ENCODE measurements around the gene PRKCB. TPM values are rescaled to one million over a fixed set of nuclear protein-coding genes. Genes with fewer than 3 reads are reported as not detected.

Gene PRKCB
- polyA plus RNA-seq, 2 of the 4 experiments (the other 2 are of a cell fraction) = 0.09 to 0.22 TPM

DNA sequence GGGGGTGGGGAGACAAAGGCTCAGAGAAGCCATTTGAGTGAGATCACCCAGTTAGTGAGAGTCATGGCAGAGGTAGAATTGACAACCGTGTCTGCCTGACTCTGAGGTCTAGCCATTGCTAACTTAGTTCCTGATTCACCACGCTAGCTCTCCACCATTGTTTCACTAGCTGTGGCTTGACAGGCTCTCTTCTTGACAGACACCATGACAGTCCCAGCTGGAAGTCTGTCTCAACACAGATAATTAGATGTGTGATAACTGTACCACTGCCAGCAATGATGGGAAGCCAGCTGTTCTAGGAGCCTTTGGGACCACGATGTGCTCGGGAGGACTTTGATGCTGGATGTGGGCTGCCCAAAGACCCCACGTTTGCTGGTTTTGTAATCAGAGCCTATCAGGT is 249.9 kb downstream of the PRKCB start:
- FAIRE-seq (no peak), ATAC-seq (no peak), DNase-seq (ENCODE audit: low read depth in 1 of 2, low spot score in 1 of 2) (no peak)
- H3K4me3 ChIP-seq = no peak overlapping the region
- H3K27ac ChIP-seq = no peak overlapping the region
- TF ChIP-seq FOSB (CRISPR knock-in tag; IDR thresholded peaks at IDR 0.05) = no peak
- TF ChIP-seq MAFK (IDR thresholded peaks at IDR 0.05; ENCODE audit: partially characterized antibody) = no peak
- no peak for TF ChIP-seq NR3C1 (IDR thresholded peaks at IDR 0.05)
- TF ChIP-seq RAD21 (conservative IDR thresholded peaks at IDR 0.05 in 1 of 2, IDR thresholded peaks at IDR 0.05 in 1 of 2) = no peak
- no peak for TF ChIP-seq CBX2 (IDR thresholded peaks at IDR 0.05; ENCODE audit: borderline replicate concordance, low read depth)
- TF ChIP-seq, protein P1, sequence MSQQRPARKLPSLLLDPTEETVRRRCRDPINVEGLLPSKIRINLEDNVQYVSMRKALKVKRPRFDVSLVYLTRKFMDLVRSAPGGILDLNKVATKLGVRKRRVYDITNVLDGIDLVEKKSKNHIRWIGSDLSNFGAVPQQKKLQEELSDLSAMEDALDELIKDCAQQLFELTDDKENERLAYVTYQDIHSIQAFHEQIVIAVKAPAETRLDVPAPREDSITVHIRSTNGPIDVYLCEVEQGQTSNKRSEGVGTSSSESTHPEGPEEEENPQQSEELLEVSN (IDR thresholded peaks at IDR 0.05; ENCODE audit: borderline replicate concordance, low read depth) = no peak
- no peak for TF ChIP-seq CHD2 (IDR thresholded peaks at IDR 0.05; ENCODE audit: low read length, partially characterized antibody)
- TF ChIP-seq, protein P2, sequence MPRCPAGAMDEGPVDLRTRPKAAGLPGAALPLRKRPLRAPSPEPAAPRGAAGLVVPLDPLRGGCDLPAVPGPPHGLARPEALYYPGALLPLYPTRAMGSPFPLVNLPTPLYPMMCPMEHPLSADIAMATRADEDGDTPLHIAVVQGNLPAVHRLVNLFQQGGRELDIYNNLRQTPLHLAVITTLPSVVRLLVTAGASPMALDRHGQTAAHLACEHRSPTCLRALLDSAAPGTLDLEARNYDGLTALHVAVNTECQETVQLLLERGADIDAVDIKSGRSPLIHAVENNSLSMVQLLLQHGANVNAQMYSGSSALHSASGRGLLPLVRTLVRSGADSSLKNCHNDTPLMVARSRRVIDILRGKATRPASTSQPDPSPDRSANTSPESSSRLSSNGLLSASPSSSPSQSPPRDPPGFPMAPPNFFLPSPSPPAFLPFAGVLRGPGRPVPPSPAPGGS (IDR thresholded peaks at IDR 0.05) = no peak
- TF ChIP-seq NFE2L2 (conservative IDR thresholded peaks at IDR 0.05; ENCODE audit: low read length) = no peak
- TF ChIP-seq JUNB (IDR thresholded peaks at IDR 0.05) = no peak
- no peak for TF ChIP-seq EP300 (IDR thresholded peaks at IDR 0.05)
- TF ChIP-seq NPAS2 (CRISPR knock-in tag; IDR thresholded peaks at IDR 0.05; ENCODE audit: borderline replicate concordance) = no peak
- TF ChIP-seq KDM5A (IDR thresholded peaks at IDR 0.05) = no peak
- no peak for TF ChIP-seq EHMT2 (IDR thresholded peaks at IDR 0.05; ENCODE audit: low read depth)
- TF ChIP-seq, protein P3, sequence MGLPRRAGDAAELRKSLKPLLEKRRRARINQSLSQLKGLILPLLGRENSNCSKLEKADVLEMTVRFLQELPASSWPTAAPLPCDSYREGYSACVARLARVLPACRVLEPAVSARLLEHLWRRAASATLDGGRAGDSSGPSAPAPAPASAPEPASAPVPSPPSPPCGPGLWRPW (IDR thresholded peaks at IDR 0.05) = no peak
- no peak for TF ChIP-seq KDM1A (IDR thresholded peaks at IDR 0.05; ENCODE audit: low read depth)
- no peak for TF ChIP-seq POLR2A (IDR thresholded peaks at IDR 0.05; ENCODE audit: low read length)
- H3K4me1 ChIP-seq = no peaks in the 10 kb centered on the region
- 0 out of 3 replicates have a peak, but pooled peaks cover 3% of the 10 kb centered on the region for H3K9me3 ChIP-seq
- ChIA-PET POLR2A (no interaction called here), CTCF (interaction anchor here (0.6 kb wide), 1 partner anchor 17 kb away, joined by 3 read pairs; no protein-coding TSS in a partner anchor)
- no peak overlapping the region for H3K4me2 ChIP-seq
- 1% methylated on average over 5 of the region's 5 CpGs for WGBS (ENCODE audit: missing lambda C conversion rate)

DNA sequence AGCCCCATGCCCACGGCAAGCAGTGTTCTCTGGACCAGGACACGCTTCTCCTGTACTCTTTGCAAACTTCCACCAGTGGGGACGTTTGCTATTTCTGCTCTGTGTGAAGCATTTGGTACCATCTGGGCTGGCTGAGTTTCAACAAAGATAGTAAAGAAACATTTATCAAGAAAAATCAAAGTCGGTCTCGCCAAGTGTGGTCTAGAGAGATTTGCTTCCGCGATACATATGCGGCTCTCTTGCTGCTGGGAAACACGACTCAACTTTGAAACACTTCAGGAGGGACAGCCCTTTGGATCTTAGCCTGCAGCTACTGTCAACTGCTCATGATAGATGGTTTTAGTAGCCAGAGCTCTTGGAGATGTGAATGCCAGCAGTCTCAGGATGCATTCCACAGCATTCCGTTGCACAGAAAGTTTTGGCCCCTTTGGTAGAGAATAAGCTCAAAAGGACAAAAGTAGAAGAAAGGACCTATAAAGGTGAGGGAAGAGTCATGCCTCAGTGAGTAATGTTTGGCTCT is 252.2 kb downstream of the PRKCB start:
- TF ChIP-seq EP300 (IDR thresholded peaks at IDR 0.05) = no peak
- TF ChIP-seq BHLHE40 (IDR thresholded peaks at IDR 0.05; ENCODE audit: low read depth, low read length) = no peak
- no peak for TF ChIP-seq POLR2A (IDR thresholded peaks at IDR 0.05; ENCODE audit: low read length)
- TF ChIP-seq MAZ (IDR thresholded peaks at IDR 0.05; ENCODE audit: borderline replicate concordance, low read depth, low read length) = no peak
- TF ChIP-seq RFX5 (IDR thresholded peaks at IDR 0.05) = no peak
- TF ChIP-seq CBX2 (IDR thresholded peaks at IDR 0.05; ENCODE audit: borderline replicate concordance, low read depth) = no peak
- TF ChIP-seq PHF8 (IDR thresholded peaks at IDR 0.05; ENCODE audit: borderline replicate concordance, low read depth) = no peak
- TF ChIP-seq, protein P4, sequence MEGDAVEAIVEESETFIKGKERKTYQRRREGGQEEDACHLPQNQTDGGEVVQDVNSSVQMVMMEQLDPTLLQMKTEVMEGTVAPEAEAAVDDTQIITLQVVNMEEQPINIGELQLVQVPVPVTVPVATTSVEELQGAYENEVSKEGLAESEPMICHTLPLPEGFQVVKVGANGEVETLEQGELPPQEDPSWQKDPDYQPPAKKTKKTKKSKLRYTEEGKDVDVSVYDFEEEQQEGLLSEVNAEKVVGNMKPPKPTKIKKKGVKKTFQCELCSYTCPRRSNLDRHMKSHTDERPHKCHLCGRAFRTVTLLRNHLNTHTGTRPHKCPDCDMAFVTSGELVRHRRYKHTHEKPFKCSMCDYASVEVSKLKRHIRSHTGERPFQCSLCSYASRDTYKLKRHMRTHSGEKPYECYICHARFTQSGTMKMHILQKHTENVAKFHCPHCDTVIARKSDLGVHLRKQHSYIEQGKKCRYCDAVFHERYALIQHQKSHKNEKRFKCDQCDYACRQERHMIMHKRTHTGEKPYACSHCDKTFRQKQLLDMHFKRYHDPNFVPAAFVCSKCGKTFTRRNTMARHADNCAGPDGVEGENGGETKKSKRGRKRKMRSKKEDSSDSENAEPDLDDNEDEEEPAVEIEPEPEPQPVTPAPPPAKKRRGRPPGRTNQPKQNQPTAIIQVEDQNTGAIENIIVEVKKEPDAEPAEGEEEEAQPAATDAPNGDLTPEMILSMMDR (IDR thresholded peaks at IDR 0.05) = no peak
- TF ChIP-seq ZSCAN20 (CRISPR knock-in tag; IDR thresholded peaks at IDR 0.05) = no peak
- no peak for TF ChIP-seq NFE2L2 (conservative IDR thresholded peaks at IDR 0.05; ENCODE audit: low read length)
- no peak for TF ChIP-seq RARB (CRISPR knock-in tag; IDR thresholded peaks at IDR 0.05)
- no peak for TF ChIP-seq KDM1A (IDR thresholded peaks at IDR 0.05; ENCODE audit: low read depth)
- no peak for TF ChIP-seq HOXA7 (CRISPR knock-in tag; IDR thresholded peaks at IDR 0.05)
- TF ChIP-seq, protein P5, sequence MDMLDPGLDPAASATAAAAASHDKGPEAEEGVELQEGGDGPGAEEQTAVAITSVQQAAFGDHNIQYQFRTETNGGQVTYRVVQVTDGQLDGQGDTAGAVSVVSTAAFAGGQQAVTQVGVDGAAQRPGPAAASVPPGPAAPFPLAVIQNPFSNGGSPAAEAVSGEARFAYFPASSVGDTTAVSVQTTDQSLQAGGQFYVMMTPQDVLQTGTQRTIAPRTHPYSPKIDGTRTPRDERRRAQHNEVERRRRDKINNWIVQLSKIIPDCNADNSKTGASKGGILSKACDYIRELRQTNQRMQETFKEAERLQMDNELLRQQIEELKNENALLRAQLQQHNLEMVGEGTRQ (IDR thresholded peaks at IDR 0.05) = no peak
- no peak for TF ChIP-seq RCOR1 (IDR thresholded peaks at IDR 0.05; ENCODE audit: low read depth, low read length)
- FAIRE-seq = no peak
- no peak overlapping the region for H3K27ac ChIP-seq
- no peak overlapping the region for H3K4me3 ChIP-seq
- no peak for DNase-seq (ENCODE audit: low read depth in 1 of 2, low spot score in 1 of 2)
- ChIA-PET POLR2A (no interaction called here), CTCF (interaction anchor here (0.8 kb wide), 1 partner anchor 14 kb away, joined by 3 read pairs; no protein-coding TSS in a partner anchor)
- H3K4me2 ChIP-seq = no peak overlapping the region
- WGBS (ENCODE audit: missing lambda C conversion rate) = 33% methylated on average over 10 of the region's 10 CpGs
- ATAC-seq = no peak
- H3K4me1 ChIP-seq = no peaks in the 10 kb centered on the region
- H3K9me3 ChIP-seq = 0 out of 3 replicates have a peak, but pooled peaks cover 8% of the 10 kb centered on the region

Data from A549 (cell line).